ES-I3 (cell line): ENCODE measurements around the gene RPRM.
"Not testable (repeated sequence)": the region's sequence is repeated elsewhere in the genome, so short reads cannot be mapped to it uniquely, and the experiment has no call there.

Experiments
- H3K36me3 ChIP-seq: 2 replicates; pipeline ENCODE4 v1.6.1; 2013; ENCODE audit warnings: mild to moderate bottlenecking, low read length, control low read depth, moderate library complexity; ENCODE audit not compliant: insufficient read depth
- H3K4me1 ChIP-seq: 2 replicates; pipeline ENCODE4 v1.6.1; 2013; ENCODE audit warnings: mild to moderate bottlenecking, control low read depth, low read length; ENCODE audit not compliant: insufficient read depth
- H3K9ac ChIP-seq: 2 replicates; pipeline ENCODE4 v1.6.1; 2013; ENCODE audit warnings: low read depth, mild to moderate bottlenecking, low read length, moderate library complexity
- H3K9me3 ChIP-seq: 2 replicates; pipeline ENCODE4 v1.6.1; 2013; ENCODE audit warnings: mild to moderate bottlenecking, low read length, moderate library complexity; ENCODE audit not compliant: control insufficient read depth, insufficient read depth

Gene RPRM

DNA sequence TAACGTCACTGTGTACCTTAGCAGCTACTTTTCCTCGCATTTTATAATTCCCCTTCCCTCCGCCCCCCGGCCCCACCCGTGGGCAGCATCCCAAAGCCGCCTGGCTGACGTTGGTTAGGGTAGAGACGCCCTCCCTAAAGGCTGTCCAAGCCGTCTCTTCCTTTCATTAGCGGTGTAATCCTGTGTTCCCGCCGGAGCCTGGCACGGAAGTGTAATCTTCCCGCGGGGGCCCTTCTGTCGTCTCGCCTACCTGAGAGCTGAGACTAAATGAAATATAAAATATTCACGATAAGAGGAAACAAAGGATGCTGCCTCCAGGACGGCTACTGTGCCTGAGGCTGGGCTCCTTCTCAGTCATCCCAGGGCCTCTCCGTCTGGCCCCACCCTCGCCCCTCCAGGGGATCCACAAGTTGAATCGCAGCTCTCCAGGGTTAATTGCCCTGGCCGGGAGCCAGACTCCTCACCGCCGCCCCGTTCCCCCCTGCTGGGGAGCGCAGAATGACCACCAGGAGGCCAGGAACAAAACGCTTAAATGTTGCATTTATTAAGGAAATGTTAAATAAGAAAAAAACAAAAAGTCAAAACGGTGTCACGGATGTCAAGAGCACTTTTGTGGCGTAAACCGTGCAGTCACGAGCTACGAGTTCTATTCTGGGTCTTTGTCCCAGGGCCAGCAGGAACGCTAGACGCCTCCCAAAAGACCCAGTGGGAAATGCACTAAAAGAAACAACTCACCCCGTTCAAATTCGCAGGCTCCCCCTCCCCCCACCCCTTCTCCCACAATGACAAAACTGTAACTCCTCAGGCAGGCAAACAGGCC, 1.5 kb downstream of the RPRM start:
- H3K9me3 ChIP-seq, result no peaks in the 10 kb centered on the region
- peaks cover 29% of the 10 kb centered on the region for H3K4me1 ChIP-seq
- no peaks in the 10 kb centered on the region for H3K36me3 ChIP-seq
- peak overlapping the region; percentile 80 for H3K9ac ChIP-seq

DNA sequence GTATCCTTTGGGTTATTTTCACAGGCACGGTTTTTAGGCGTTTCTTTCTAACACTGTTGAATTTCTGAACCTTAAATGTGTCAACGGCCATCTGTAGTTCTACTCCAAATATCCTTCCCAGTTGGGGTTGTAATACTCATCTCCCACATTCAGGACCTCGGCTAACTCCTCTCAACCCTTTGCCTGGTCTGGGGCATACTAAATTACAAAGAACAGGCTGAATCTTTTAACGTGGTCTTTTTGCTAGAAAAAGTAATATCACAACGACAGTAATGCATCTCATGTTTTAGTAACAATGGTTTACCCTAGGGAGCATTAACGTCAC, 2.1 kb downstream of the RPRM start:
- Histone ChIP-seq H3K9me3 (no peaks in the 10 kb centered on the region), H3K4me1 (peaks cover 27% of the 10 kb centered on the region), H3K9ac (peak overlapping the region; percentile 80; the same call in 1 of the 2 replicates), H3K36me3 (no peaks in the 10 kb centered on the region)

DNA sequence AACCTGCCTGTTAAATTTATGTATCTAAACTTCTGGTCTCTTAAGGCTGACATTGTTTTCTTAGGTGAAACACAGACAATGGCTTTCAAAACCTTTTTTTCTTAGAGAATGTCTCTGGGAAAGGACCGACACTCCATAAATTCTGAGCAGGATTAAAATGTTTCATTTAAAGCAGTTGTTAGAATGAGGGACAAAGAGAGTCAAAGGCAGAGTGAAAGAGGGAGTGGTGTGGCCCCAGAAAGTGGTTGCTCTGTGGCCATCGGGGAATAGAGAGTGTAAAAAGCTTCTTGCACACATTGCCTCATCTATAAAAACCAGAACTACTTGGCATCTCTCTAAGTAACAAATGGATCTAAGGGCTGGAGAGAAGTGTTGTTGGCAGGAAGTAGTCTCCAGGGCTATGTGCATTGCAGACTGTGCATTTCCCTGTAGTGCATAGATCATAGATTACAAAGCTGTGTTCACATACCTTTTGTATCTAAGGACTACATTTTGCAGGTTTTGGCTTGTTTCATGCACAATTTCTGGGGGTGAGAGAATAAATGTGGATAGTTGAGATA, 3.6 kb downstream of the RPRM start:
- Histone ChIP-seq H3K36me3 (no peaks in the 10 kb centered on the region), H3K9me3 (no peaks in the 10 kb centered on the region), H3K4me1 (peaks cover 27% of the 10 kb centered on the region), H3K9ac (no peak overlapping the region)

DNA sequence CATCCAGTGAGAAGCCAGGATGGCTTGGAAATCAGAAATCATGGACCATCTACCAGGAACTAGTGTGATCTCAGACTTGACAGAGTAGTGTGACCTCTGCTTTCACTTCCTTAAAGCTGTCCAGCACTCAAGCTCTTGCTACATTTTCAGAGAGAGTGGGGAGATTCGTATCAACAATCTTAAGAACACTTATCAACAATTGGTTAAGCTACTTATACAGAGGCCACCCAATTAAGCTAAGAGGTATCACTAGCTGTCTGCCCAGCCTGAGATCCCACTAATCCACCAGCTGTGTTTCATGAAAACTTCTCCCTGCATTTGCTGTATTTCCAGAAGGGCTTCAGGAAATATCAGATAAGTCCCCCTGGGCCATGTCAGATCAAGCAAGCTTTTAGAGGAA, 4.2 kb downstream of the RPRM start:
- Histone ChIP-seq H3K9me3 (no peaks in the 10 kb centered on the region), H3K4me1 (peaks cover 27% of the 10 kb centered on the region), H3K36me3 (no peaks in the 10 kb centered on the region), H3K9ac (no peak overlapping the region)

DNA sequence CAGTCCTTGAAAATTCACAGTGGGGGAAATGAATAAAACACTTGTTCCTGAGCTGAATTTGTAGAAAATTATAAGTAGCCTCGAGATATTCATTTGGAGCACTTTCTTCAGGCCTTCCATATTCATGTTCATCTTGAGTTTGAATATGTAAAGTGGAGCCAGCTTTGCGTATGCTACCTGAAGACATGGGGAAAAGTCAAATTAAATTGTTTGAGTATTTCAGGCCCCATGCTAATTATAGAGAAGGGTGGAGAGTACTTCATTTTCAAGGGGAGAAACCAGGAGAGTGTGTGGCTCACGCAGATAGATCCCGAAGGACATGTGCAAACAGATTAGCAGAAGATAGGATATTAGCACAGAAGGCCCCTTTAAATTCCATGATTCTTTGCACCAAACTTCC, 7.7 kb downstream of the RPRM start:
- Histone ChIP-seq H3K4me1 (peaks cover 24% of the 10 kb centered on the region), H3K36me3 (no peaks in the 10 kb centered on the region), H3K9me3 (no peaks in the 10 kb centered on the region), H3K9ac (no peak overlapping the region)

DNA sequence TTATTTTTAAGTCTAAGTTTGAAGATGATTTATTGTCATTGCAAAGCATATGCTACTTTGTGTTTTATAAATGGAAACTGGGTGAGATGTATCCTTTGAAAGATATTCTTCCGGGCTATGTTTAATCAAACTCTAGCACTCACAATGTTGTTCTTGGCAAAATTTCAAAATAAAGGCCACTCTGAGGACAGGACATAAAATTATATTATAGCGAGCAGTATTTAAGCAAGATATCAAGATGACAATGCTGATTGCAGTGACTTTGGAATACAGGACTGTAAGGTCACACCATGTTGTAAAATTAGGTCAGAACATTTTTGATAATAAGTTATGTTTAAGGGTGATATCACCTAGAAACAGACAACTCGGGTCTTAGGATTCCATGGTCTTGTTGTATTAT, 14.2 kb downstream of the RPRM start:
- no peaks in the 10 kb centered on the region for H3K9me3 ChIP-seq
- no peak overlapping the region for H3K9ac ChIP-seq
- peaks cover 1% of the 10 kb centered on the region; the same call in 1 of the 2 replicates for H3K4me1 ChIP-seq
- no peaks in the 10 kb centered on the region for H3K36me3 ChIP-seq

DNA sequence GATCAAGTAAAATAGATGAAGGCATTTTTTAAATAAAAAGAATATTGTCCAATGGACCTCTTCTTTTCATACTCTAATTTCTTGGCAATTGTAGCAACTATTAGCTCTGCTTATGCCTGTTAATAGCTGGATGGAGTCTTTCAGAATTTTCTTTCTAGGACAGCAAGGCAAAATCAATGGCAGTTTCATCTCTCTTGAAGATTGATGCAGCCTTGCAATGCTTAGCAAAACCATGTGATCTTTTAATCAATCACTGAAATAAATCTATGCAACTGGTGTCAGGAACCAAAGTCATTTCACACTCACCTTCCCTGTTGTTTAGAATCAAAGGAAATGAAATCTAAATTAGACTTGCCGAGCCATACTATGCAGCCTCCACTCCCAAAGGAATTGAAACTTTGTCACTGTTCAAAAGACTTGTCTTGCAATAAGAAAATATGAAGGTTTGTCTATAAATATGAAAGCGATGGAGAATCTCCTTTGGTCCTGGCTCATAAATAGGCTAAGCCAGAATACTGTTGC, 16.2 kb downstream of the RPRM start:
- Histone ChIP-seq H3K36me3 (no peaks in the 10 kb centered on the region), H3K4me1 (peaks cover 16% of the 10 kb centered on the region), H3K9ac (no peak overlapping the region), H3K9me3 (no peaks in the 10 kb centered on the region)

DNA sequence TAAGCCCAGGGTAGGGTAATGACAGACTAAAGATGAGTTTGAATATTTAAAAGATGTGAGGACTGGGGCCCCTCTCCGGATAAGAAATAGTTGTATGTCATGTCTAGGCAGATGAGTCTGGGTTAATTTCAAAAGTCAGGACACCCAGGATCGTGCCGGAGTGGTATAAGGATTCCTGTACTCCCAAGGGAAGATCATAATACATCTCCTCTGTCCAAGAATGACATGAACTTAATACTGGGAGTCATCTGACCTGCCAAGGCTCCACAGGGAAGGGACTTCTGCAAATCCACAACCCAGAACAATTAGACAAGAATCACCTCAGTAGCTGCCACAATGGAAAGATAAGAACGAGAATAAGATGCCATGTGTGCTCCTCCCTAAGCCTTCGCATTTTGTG, 17.1 kb downstream of the RPRM start:
- H3K4me1 ChIP-seq, result peaks cover 16% of the 10 kb centered on the region
- H3K9me3 ChIP-seq, result no peaks in the 10 kb centered on the region
- no peaks in the 10 kb centered on the region for H3K36me3 ChIP-seq
- H3K9ac ChIP-seq, result no peak overlapping the region

DNA sequence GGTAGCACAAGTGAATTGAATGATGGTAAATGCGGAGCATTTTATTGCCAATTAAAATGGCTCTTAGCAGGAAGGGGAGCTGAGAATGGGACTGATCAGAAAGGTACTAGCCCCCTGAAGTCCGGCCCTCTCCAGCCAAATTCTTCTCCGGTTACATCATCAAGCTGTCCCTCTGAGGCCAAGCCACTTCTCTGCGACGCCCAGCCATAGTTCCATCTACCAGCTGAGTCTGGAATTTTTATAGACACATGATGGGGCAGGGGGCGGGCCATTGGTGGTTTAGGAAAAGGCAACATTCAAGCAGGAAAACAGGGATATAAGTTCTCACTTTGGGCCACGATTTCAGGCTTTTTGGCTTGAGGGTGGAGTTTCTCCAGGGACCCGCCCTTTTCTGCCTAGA, 22.7 kb downstream of the RPRM start:
- Histone ChIP-seq H3K4me1 (peaks cover 26% of the 10 kb centered on the region), H3K36me3 (no peaks in the 10 kb centered on the region), H3K9ac (peak overlapping the region; percentile 51; the same call in 1 of the 2 replicates), H3K9me3 (no peaks in the 10 kb centered on the region)

DNA sequence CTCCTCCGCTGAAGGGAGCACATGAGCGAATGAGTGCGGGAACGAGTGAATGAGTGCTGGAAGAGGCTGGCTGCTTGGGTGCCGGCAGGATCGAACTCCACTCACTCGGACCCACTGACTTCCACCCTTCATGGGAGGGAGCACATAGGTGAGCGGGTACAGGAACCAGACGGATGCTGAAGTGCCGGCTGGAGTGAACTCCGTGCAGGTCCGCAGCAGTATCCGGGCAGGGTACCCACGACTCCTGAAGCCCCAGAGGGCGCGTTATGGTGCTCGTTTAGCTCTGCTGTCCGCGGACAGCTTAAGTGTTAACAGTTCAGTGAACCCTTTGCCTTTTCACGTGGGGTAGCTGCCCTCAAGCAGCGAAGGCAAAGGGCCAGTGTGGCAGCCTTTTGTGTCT, 23.2 kb downstream of the RPRM start:
- H3K9me3 ChIP-seq, result no peaks in the 10 kb centered on the region
- H3K9ac ChIP-seq, result peak overlapping the region; percentile 51; the same call in 1 of the 2 replicates
- H3K36me3 ChIP-seq, result no peaks in the 10 kb centered on the region
- H3K4me1 ChIP-seq, result peaks cover 26% of the 10 kb centered on the region

DNA sequence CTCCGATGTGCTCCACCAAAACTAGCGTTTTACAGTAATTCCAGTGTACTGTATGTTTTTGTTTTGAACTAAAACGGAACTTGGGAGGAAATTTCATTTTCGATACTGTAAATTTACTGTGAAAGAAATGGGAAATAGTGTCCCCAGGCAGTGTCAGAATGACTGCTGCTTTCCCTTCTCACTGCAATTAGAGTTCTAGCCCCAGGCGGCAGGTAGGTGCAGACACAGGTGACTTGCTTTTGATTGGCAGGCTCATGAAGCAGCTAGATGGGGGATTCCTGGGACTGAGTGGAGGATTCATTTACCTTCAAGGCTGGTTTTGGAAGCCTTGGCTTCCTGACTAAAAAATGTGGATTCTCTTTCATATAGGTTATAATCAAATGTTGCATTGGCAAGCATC, 27.0 kb downstream of the RPRM start:
- peaks cover 10% of the 10 kb centered on the region; the same call in 1 of the 2 replicates for H3K4me1 ChIP-seq
- no peaks in the 10 kb centered on the region; the same call in 1 of the 2 replicates for H3K36me3 ChIP-seq
- no peaks in the 10 kb centered on the region for H3K9me3 ChIP-seq
- no peak overlapping the region for H3K9ac ChIP-seq

DNA sequence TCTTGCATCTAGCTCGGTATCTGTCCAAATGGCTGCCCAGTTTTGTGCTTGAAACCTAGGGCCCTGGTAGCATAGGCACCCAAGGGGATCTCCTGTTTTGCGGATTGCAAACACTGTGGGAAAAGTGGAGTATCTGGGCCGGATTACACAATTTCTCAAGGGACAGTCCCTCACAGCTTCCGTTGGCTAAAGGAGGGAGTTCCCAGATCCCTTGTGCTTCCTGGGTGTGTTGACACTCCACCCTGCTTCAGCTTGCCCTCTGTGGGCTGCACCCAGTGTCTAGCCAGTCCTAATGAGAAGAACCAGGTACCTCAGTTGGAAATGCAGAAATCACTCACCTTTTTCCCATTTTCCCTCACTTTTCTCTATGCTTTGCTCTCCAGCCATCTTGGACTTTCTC, 35.5 kb downstream of the RPRM start:
- H3K4me1 ChIP-seq, result no peaks in the 10 kb centered on the region; the same call in 1 of the 2 replicates
- no peak overlapping the region for H3K9ac ChIP-seq
- 0 out of 2 replicates have a peak, but pooled peaks cover 3% of the 10 kb centered on the region for H3K9me3 ChIP-seq
- no peaks in the 10 kb centered on the region for H3K36me3 ChIP-seq

DNA sequence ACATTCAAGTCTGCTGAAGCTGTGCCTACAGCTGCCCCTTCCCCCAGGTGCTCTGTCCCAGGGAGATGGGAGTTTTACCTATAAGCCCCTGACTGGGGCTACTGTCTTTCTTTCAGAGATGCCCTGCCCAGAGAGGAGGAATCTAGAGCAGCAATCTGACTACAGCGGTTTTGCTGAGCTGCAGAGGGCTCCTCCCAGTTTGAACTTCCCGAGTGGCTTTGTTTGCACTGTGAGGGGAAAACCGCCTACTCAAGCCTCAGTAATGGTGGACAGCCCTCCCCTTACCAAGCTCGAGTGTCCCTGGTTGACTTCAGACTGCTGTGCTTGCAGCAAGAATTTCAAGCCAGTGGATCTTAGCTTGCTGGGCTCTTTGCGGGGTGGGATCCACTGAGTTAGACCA, 35.9 kb downstream of the RPRM start:
- not testable (repeated sequence) for H3K9ac ChIP-seq, H3K4me1 ChIP-seq, H3K36me3 ChIP-seq, H3K9me3 ChIP-seq

DNA sequence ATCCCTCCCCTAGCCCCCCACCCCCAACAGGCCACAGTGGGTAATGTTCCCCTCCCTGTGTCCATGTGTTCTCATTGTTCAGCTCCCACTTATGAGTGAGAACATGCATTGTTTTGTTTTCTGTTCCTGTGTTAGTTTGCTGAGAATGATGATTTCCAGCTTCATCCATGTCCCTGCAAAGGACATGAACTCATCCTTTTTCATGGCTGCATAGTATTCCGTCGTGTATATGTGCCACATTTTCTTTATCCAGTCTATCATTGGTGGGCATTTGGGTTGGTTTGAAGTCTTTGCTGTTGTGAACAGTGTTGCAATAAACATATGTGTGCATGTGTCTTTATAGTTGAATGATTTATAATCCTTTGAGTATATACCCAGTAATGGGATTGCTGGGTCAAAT, 38.5 kb downstream of the RPRM start:
- H3K4me1 ChIP-seq, H3K9ac ChIP-seq, H3K36me3 ChIP-seq, H3K9me3 ChIP-seq: not testable (repeated sequence)

DNA sequence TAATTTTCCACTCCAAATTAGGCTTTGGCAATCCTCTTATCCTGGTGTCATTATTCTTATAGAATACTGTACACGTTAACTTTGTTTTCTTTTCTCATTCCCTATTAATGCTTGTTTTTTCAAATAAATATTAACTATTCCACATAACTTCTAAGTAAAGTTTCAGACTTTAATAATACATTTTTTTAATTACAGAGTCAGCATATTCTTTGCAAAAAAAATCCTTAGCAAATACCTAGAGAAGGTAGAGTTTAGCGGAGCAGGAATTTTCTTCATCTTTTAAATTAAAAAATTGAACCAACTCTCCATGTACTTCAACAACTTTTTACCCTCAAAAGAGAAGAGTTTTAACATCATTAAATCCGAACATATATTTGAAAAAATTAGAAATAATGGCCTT, 45.2 kb downstream of the RPRM start:
- Histone ChIP-seq H3K9ac (no peak overlapping the region), H3K4me1 (peaks cover 10% of the 10 kb centered on the region), H3K9me3 (no peaks in the 10 kb centered on the region), H3K36me3 (no peaks in the 10 kb centered on the region)
